ENCODE results near the gene CD109.
"Not testable (repeated sequence)": the region's sequence is repeated elsewhere in the genome, so short reads cannot be mapped to it uniquely, and the experiment has no call there.

The CD109 gene

DNA sequence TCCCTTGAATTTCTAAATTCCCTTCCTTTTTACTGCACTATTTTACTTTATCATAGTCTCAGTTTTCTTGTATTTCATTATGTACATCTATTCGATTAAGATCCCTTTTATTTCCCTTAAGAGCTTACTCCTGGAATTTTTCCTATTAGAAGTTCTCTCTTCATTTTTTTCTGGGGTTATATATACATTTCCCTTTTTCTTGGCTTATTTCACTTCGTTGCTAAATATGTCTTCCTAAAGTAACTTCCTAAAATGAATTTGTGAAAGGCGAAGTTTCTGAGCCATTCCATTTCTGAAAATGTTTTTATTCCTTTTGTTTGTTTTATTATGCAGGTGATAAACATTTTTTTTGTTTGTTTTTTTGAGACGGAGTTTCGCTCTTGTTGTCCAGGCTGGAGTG, 5.9 kb upstream of the CD109 start:
- no peak for DNase-seq

DNA sequence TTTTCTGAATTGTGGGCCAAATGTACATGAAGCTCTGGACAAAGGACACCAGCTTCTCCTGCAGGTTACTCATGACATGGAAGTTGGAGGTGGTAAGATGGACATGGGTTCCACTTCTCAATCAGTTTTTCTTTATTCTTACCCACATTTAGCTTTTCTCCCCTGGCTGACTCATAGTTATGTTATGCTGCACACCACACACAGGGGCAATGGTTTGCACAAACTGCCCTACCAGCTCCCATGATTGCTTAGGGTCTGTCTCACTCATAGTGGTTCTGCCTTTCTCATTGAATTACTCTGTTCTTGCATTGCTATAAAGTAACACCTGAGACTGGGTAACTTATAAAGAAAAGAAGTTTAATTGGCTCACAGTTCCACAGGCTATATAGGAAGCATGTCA, 4.5 kb upstream of the CD109 start:
- DNase-seq: no peak

DNA sequence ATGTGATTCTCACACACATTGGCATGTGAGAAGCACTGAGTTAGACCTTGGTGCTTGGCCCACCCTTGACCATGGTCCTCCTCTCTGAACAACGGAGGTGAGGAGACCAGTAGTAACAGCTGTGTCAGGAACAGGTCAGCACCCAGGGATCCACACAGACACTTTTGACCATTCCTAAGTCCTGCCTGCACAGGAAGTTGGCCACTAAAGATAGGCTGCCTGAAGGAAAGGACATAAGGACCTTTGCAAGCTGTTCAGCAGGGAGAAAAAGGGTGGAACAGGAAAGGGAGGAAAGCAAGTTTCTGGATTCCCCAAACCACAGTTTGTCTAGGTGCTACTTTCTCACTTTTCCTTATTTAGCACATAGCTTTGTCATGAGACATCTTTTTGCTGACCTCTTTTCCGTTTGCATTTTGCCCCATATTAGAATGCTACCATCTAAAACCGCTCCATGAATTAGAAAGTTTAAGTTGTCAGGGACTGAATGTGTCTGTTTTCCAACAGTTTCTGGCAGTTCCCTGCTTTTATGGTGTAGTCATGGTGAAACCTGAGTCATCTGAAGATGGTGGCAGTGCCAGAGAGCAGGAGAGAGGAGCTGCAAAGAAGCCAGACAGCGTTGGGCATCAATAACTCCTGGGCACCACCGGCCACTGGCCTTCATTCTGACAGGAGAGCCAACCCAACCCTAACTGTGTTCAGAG, 1.1 kb upstream of the CD109 start:
- DNase-seq: peak; percentile 20

DNA sequence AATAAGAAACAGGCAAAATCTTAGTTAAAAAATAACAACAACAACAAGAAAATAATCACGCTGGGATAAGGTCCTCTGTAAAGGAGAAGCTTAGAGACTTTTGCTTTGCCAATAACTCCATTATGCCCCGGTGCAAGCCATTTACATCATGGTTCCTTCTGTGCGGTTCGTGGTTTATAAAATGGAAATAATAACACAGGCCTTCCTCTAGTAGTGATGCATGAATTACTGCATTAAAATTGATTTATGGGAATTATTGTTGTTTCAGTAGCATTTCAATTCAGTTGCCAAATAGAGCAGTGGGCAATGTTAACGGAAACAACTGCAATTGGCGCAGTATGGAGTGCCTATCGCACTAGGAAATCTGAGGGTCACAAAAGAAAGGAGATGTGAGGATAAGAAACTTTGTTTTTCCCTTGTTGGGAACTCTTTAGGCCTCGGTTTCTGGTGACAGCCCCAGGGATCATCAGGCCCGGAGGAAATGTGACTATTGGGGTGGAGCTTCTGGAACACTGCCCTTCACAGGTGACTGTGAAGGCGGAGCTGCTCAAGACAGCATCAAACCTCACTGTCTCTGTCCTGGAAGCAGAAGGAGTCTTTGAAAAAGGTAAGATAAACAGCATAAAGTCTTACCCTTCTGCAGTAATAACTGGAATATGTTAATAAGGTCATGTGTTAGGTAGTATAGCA, 1.1 kb downstream of the CD109 start:
- DNase-seq: peak; percentile 37

- no peak for DNase-seq
Measured at GRCh38 chr6:73699676-73700459, 3.9 kb downstream of the CD109 start.

GRCh38 chr6:73702444-73702843, 6.4 kb downstream of the CD109 start:
- no peak for DNase-seq

DNA sequence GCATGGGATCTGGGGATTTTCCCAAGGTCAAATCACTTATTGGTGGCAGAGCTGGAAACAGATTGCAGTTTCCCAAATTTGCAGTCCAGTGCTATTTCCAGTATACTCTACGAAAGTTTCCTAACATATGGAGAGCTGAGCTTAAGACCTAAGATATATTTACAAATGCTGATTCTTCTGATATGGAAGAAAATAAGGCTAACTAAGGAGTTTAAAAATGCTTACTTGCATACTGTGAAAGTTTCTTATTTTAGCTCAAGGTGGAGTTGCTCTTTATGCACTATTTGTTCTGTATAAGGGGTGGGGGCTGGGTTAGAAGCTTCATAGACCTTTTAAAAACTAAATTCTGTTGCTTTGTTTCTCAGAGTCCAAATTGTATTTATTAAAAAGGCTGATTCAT, 7.5 kb downstream of the CD109 start:
- no peak for DNase-seq

- DNase-seq: peak; percentile 70
Measured at GRCh38 chr6:73704260-73704659, 8.3 kb downstream of the CD109 start.

- no peak for DNase-seq
Measured at GRCh38 chr6:73704798-73705197, 8.8 kb downstream of the CD109 start.

- DNase-seq: no peak
Measured at GRCh38 chr6:73706971-73707370, 11.0 kb downstream of the CD109 start.

DNA sequence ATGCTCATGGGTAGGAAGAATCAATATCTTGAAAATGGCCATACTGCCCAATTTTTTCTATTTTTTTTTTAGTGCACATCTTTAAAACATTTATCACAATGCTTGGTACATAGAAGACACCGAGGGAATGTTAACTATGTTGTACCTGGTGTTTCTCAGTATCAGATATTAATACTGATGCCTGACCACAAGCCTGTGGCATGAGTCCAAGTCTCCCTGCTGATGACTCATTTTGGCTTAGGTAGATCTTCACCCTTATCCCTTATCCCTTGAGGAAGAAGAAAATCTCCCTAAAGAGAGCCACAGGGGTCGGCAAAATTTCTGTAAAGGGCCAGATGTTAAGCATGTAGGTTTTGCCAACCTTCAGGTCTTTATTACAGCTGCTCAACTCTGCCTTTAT, 14.5 kb downstream of the CD109 start:
- DNase-seq: no peak

DNA sequence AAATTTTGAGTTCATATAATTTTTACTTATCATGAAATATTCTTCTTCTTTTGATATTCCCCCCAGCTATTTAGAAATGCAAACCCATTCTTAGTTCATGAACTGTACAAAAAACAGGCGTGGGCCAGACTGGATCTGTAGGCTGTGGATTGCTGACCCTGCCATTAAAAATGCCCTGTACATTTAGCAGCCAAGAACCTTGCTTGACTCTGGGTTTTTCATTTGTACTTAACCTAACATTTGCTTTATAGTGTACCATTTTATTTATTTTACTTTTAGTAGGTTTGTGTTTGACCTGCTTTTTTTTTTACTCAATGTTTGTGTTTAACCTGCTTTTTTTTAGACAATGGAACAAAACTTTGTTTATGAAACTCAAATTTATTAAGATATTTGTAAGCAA, 14.9 kb downstream of the CD109 start:
- DNase-seq: no peak

DNA sequence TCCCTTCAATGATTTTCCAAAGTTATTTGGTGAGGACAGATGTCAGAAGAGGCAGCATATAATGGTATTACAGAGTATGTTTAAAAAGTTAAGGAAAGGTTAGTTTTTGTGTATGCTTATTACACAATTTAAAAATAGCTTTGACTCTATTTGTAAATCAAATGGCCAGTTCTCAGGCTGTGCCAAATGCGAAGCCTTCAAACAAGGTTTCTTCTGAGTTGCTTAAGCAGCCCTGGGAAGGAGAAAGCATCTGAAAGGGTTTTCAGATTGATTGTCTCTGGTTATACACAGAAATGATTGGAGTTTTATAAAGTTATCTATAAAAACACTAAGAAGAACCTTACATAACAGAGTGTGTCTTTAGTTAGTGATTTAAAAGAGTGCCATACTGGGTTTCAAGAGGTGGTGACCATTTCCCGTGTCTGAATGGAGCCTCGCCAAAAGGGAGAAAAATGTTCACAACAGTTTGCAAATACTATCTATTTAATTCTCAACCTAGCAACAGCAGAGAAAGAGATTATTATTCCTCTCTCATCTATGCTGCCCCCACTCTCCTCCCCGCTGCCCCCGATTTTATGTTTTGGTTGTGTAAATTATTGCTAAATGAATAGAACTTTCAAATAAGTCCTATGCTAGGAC, 16.7 kb downstream of the CD109 start:
- no peak for DNase-seq

DNA sequence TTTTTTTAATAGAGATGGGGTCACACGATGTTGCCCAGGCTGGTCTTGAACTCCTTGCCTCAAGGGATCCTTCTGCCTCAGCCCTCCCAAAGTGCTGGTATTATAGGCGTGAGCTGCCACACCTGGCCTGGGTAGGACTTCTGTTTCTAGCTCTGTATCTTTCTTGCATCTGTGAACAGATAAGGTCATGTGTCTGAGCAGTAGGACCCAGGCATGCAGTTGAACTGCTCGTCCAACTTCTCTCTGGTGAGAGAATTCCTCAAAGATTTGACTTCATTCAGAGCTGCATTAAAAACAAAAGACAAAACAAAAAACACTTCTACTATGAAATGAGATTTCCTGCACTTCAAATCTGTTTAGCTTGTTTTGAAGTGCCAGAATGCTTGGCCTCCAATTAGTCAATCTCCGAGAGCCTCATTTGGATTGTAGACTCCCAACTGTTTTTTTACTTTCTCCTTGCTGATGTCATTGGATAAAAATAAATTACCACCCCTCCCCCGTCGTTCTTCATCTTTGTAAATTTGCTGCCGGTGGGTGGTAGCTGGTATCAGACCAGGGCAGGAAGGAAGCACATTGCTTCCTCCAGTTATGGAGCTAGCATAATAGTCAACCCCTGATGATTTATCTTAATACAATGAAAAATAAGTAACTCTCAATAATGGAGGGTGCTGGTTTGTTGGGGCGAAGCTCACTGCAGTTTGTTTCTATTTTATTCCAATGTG, 17.6 kb downstream of the CD109 start:
- DNase-seq: no peak

GRCh38 chr6:73715111-73715508, 19.1 kb downstream of the CD109 start:
- DNase-seq: not testable (repeated sequence)

- no peak for DNase-seq
Measured at GRCh38 chr6:73719046-73719445, 23.0 kb downstream of the CD109 start.

DNA sequence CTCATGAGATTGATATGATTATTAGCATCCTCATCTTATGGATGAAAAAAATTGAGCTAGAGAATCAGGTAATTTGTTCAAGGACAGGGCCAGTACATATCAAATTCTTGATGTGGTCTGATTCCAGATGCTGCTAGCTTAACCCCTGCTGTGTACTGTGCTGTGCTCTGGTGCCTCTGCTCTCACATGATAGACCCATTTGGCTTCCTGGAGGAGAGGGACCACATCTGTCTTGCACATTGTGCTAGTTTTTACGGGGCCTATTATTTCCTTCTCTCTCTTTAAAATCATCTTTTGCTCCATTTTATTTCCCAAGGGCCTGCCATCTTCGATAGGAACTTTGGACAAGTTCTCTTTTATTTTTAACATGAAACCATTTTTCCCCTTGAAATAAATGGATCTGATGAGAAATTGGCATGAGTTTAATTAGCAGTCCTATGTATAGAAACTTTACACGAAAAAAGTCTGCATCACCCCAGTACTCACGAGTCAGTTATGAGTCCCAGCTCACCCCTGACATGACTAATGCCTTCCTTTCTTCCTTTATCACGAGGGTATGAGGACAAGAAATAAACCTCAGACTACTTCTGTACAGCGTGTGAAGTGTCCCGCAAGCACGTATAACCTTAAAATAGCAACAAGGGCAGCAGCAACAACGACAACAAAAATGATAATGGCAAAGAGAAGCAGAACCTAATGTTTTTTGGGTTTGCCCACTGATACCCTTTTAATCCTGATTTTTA, 26.5 kb downstream of the CD109 start:
- DNase-seq: peak; percentile 34

GRCh38 chr6:73723480-73723879, 27.5 kb downstream of the CD109 start:
- DNase-seq: not testable (repeated sequence)

DNA sequence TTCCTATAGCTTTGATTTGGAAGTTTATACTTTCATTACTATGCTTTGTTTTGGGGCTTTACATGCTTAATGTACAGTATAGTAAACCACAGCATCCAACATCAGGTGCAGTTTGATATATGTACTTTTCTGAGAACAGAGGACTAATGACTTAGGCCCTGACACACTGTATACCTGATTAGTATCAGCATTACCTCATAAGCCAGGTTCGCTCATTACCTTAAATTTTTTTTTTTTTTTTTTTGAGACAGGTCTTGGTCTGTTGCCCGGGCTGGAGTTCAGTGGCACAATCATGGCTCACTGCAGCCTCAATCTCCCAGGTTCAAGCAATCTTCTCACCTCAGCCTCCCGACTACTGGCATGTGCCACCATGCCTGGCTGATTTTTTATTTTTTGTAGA, 28.4 kb downstream of the CD109 start:
- no peak for DNase-seq

GRCh38 chr6:73725192-73725591, 29.2 kb downstream of the CD109 start:
- peak; percentile 31 for DNase-seq

GRCh38 chr6:73727114-73727513, 31.1 kb downstream of the CD109 start:
- DNase-seq: peak; percentile 23

Measured in stimulated activated CD4-positive, alpha-beta T cell treated with anti-CD3 and anti-CD28 coated beads, Interleukin-15, amount 100 ng/mL, for 24 hours (primary cell).